ENCODE results near the gene PCGF5. TPM values are rescaled to one million over a fixed set of nuclear protein-coding genes. Genes with fewer than 3 reads are reported as not detected.

The PCGF5 gene
- total RNA-seq, 2 experiments from 2014 or later = 46.2 to 46.7 TPM

DNA sequence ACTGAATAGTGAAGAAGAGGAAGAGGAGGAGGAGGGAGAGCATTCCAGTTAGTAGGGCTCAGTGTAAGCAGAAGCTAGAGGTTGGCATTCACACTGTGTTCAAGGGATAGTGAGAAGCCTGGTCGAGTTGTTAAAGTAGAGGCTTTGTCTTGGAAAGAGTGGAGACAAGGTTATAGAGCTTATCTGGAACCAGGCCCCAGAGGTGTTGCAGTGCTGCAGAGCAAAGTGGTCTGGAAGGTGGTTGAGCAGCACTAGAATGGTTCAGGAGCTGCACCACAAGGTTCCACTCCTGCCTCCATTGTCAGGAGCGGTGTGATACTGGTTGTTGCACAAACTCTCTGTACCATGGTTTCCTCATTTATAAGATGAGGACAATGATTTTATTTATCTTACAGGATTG lies 8.8 kb upstream of the PCGF5 start:
- POLR2A ChIA-PET = interaction anchor here (2.7 kb wide), 1 partner anchor 48 kb away, joined by 9 read pairs; no protein-coding TSS in a partner anchor
- H3K4me1 Mint-ChIP-seq (ENCODE audit: low read depth) = peaks cover 24% of the 10 kb centered on the region
- peaks cover 2% of the 10 kb centered on the region for H3K36me3 Mint-ChIP-seq (ENCODE audit: low read depth)
- DNase-seq = no peak
- H3K9me3 Mint-ChIP-seq (ENCODE audit: insufficient read depth) = no peaks in the 10 kb centered on the region
- CTCF ChIA-PET = interaction anchor here (0.9 to 2.3 kb wide), 3 partner anchors 10 to 48 kb away, joined by 3 to 9 read pairs (median 4); no protein-coding TSS in a partner anchor
- H3K4me3 Mint-ChIP-seq = no peak overlapping the region
- no peak overlapping the region for H3K27ac Mint-ChIP-seq
- ATAC-seq = no peak
- H3K27me3 Mint-ChIP-seq (ENCODE audit: low read depth) = no peaks in the 10 kb centered on the region

DNA sequence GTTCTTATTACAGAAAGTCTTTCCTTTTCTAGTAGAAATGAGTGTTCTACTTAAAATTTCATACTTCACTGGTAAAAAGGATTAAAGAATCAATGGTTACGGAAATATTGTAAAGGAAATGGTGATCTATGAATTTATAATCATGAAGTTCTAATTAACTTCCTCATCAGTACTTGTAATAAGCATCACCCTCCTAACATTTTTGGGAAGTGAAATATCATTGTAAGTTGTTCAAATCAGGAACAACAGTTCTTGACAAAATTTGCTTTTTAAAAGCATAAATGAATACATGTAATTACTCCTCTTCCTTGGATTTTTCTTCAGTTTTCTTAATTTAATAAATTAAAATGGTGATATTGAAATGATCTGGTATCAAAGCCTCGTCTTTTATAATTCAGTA lies 5.6 kb upstream of the PCGF5 start:
- Mint-ChIP-seq H3K27me3 (ENCODE audit: low read depth) (no peaks in the 10 kb centered on the region), H3K27ac (no peak overlapping the region), H3K4me3 (no peak overlapping the region), H3K36me3 (ENCODE audit: low read depth) (no peaks in the 10 kb centered on the region), H3K4me1 (ENCODE audit: low read depth) (peaks cover 12% of the 10 kb centered on the region), H3K9me3 (ENCODE audit: insufficient read depth) (no peaks in the 10 kb centered on the region)
- POLR2A ChIA-PET = no interaction called here
- ATAC-seq (no peak), DNase-seq (no peak)
- CTCF ChIA-PET = interaction anchor here (1.4 kb wide), 1 partner anchor 14 kb away, joined by 4 read pairs; no protein-coding TSS in a partner anchor

DNA sequence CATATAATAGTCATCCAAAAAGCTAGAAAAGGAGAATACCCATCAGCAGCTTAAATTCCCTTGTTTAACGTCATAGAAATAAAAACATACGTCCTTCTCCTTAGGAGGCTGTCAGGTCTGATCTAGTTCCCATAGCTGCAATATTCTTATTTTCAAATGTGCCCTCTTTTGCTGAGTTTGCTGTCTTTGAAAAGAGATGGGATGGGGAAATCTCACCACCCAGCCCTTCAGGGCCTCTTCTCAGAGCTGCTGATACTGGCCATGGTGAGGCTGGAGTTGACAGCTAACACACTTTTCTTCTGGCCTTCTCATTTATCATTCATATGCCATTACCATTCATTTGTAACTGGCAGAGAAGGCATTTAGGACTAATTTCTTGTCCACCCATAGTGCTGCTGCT lies 5.1 kb upstream of the PCGF5 start:
- CTCF ChIA-PET = interaction anchor here (1.4 kb wide), 1 partner anchor 14 kb away, joined by 4 read pairs; no protein-coding TSS in a partner anchor
- Mint-ChIP-seq H3K4me1 (ENCODE audit: low read depth) (peaks cover 11% of the 10 kb centered on the region), H3K36me3 (ENCODE audit: low read depth) (no peaks in the 10 kb centered on the region), H3K27ac (no peak overlapping the region), H3K4me3 (no peak overlapping the region), H3K9me3 (ENCODE audit: insufficient read depth) (no peaks in the 10 kb centered on the region), H3K27me3 (ENCODE audit: low read depth) (no peaks in the 10 kb centered on the region)
- POLR2A ChIA-PET = no interaction called here
- DNase-seq (no peak), ATAC-seq (no peak)

DNA sequence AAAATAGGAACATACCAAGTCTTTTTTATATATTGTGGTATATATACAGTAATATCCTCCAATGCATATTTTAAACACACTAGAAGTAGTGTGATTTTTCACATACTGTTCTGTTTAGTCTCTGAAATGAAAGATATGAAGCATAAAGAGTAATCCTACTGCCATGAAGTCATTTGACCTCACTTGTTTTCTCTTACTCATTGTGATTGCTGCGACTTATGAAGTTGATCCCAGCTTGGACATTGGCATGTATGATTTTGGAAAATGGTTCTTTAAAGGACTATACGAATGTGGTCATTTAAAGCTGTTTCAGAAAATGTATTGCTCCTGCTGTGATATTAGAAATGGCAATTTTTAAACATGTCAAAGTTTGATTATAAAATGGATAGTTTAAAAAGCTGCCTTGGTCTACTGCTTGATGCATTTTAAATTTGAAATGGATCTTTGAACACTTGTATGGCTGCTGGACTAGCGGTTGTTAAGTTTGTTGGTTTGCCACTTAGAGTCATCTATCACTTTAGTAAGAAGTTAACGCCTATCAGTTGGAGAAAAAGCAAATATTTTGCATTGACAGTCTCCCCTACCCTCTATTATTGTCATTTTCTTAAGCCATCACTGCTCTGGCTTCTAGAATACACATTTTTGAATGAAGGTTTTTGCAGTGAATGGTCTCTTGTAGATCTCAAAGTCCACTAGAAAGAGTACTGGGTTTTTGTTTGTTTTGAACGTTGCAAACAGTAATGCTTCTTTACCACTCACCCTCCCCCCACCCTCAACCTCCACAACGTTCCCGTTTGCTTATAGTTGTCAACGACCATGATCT lies 881 bp upstream of the PCGF5 start:
- Mint-ChIP-seq H3K9me3 (ENCODE audit: insufficient read depth) (no peaks in the 10 kb centered on the region), H3K36me3 (ENCODE audit: low read depth) (peaks cover 20% of the 10 kb centered on the region), H3K4me3 (peak overlapping the region; percentile 70), H3K27ac (peak overlapping the region; percentile 78), H3K27me3 (ENCODE audit: low read depth) (no peaks in the 10 kb centered on the region), H3K4me1 (ENCODE audit: low read depth) (peaks cover 39% of the 10 kb centered on the region)
- DNase-seq = no peak
- CTCF ChIA-PET = interaction anchor here (1.8 to 3.0 kb wide), 4 partner anchors 14 to 213 kb away, joined by 5 to 17 read pairs (median 6); no protein-coding TSS in a partner anchor
- no peak for ATAC-seq
- POLR2A ChIA-PET = interaction anchor here (0.9 to 1.7 kb wide), 6 partner anchors 14 to 213 kb away, joined by 3 to 8 read pairs (median 4); no protein-coding TSS in a partner anchor

DNA sequence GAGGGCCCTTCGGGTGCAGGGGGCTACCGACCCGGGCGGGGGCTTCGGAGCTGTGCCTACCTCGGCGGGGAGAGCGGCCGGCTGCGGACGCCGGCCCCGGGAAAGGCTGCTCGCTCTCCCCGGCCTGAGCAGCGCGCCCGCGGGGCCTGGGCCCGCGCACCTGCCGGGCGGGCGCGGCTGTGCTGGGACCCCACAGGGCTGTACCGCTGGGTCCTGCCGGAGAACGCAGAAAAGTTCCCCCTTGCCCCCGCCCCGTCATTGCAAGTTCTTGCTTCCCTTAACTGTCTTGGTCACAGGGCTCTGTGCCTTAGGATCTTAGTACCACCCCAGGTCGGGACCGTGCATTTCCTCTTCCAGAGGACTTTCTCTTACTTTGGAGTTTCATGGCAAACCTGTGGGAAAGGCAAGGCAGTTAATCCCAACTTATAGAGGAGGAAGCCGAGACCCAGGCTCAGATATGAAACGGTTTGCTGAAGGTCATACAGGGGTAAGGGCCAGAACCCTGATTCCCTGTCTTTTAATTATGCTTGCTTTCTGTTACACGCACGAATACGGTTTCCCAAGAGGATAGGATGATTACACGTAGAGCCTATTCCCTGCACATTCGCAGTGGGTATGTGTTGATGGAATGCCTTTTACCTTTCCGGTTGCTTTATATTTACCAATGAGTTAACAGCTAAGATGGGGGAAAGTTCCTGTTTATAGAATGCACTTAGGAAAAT lies 652 bp downstream of the PCGF5 start:
- DNase-seq (peak; percentile 43), ATAC-seq (peak; percentile 45)
- H3K27me3 Mint-ChIP-seq (ENCODE audit: low read depth) = no peaks in the 10 kb centered on the region
- CTCF ChIA-PET = interaction anchor here (1.1 to 3.0 kb wide), 5 partner anchors 16 to 215 kb away, joined by 3 to 17 read pairs (median 6); no protein-coding TSS in a partner anchor
- peak overlapping the region; percentile 90 for H3K27ac Mint-ChIP-seq
- H3K4me3 Mint-ChIP-seq = peak overlapping the region; percentile 94
- peaks cover 23% of the 10 kb centered on the region for H3K36me3 Mint-ChIP-seq (ENCODE audit: low read depth)
- H3K9me3 Mint-ChIP-seq (ENCODE audit: insufficient read depth) = no peaks in the 10 kb centered on the region
- H3K4me1 Mint-ChIP-seq (ENCODE audit: low read depth) = peaks cover 47% of the 10 kb centered on the region
- POLR2A ChIA-PET = interaction anchor here (0.6 to 1.7 kb wide), 5 partner anchors 20 to 214 kb away, joined by 3 to 8 read pairs (median 4); no protein-coding TSS in a partner anchor

DNA sequence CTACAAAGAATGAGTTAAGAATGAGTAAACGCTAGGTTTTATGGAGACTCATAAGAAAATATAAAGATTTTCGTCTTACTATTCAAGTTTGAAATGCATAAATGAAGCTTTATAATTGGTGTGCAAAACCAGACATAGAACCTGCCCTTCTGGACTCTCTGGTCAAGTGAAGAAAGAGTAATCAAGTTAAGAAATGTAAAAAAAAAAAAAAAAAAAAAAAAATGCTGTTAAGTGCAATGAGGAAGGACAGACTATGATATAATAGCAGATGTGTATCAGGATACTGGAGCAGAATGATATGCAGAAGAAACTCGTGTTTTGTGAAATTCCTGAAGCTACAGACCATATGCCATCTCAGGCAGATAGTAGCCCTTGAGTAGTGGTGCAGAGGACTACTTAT lies 5.6 kb downstream of the PCGF5 start:
- Mint-ChIP-seq H3K4me1 (ENCODE audit: low read depth) (peaks cover 68% of the 10 kb centered on the region), H3K9me3 (ENCODE audit: insufficient read depth) (no peaks in the 10 kb centered on the region), H3K27me3 (ENCODE audit: low read depth) (no peaks in the 10 kb centered on the region), H3K4me3 (no peak overlapping the region), H3K36me3 (ENCODE audit: low read depth) (peaks cover 47% of the 10 kb centered on the region), H3K27ac (no peak overlapping the region)
- DNase-seq (no peak), ATAC-seq (no peak)
- ChIA-PET POLR2A (interaction anchor here (0.9 kb wide), 1 partner anchor 24 kb away, joined by 4 read pairs; no protein-coding TSS in a partner anchor), CTCF (interaction anchor here (1.2 to 3.5 kb wide), 4 partner anchors 15 to 220 kb away, joined by 3 to 16 read pairs (median 7); no protein-coding TSS in a partner anchor)

DNA sequence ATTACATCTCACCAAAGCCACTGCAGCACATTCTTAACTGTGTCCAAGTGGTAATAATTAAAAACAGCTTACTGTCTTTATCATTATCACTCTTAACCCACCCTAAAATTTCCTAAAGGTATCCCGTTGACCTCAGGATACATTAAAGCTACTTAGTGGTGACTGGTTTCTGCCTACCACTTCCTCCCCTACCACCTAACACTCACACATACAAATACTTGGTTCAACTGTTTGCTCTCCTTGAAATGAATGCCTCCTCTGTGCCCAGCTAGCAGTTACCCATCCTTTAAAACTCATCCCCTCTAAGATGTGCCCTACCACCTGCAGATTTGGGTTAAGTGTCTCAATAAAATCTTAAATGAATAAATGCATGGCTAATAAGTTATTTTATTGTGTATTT lies 7.1 kb downstream of the PCGF5 start:
- peak overlapping the region; percentile 69 for H3K27ac Mint-ChIP-seq

DNA sequence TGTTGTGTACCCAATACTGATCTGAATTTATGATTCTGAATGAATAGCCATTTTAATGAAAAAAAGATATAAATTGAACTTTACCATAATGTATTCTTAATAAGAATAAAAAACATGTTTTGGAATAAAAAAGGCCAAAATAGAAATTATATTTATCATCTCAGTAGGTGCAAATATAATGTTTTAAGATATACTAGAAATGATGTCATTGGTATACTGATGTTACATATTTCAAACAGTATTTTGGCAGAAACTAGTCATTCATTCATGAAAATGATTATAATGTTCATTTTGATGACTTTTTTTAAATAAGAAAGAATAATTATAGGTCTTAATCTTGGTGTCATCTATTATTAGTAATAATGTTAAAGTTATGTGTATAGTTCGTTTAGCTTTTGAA lies 9.2 kb downstream of the PCGF5 start:
- Mint-ChIP-seq H3K27ac (no peak overlapping the region), H3K9me3 (ENCODE audit: insufficient read depth) (no peaks in the 10 kb centered on the region), H3K4me3 (no peak overlapping the region), H3K27me3 (ENCODE audit: low read depth) (no peaks in the 10 kb centered on the region), H3K36me3 (ENCODE audit: low read depth) (peaks cover 28% of the 10 kb centered on the region), H3K4me1 (ENCODE audit: low read depth) (peaks cover 35% of the 10 kb centered on the region)
- DNase-seq = no peak
- POLR2A ChIA-PET = no interaction called here
- ATAC-seq = no peak
- CTCF ChIA-PET = interaction anchor here (3.0 kb wide), 1 partner anchor 223 kb away, joined by 13 read pairs; no protein-coding TSS in a partner anchor

More for the DNA sequence above, 7.1 kb downstream of the PCGF5 start:
- Mint-ChIP-seq H3K36me3 (ENCODE audit: low read depth) (peaks cover 39% of the 10 kb centered on the region), H3K27me3 (ENCODE audit: low read depth) (no peaks in the 10 kb centered on the region), H3K4me3 (peak overlapping the region; percentile 20), H3K9me3 (ENCODE audit: insufficient read depth) (no peaks in the 10 kb centered on the region), H3K4me1 (ENCODE audit: low read depth) (peaks cover 53% of the 10 kb centered on the region)
- ChIA-PET CTCF (interaction anchor here (0.8 to 3.5 kb wide), 8 partner anchors 13 to 221 kb away, joined by 3 to 16 read pairs (median 4); no protein-coding TSS in a partner anchor), POLR2A (interaction anchor here (1.1 kb wide), 1 partner anchor 11 kb away, joined by 4 read pairs; no protein-coding TSS in a partner anchor)
- ATAC-seq (peak; percentile 54), DNase-seq (no peak)

DNA sequence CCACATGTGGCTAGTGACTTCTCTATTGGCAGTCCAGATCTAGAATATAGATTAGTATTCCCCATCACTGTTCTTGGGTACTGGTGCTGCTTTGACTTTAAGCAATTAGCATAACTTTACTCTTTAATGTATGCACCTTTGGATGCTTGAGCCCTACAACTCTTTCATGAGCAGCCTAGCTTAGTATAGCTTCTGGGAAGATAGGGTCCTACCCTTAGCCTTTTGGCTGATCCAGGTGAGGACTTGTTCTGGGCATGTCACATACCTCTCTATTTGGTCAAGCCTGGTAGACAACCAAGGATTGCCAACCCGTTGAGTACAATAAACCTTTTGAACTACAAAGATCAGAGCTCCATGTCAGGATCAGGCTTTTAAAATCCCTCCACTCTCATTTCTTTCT lies 17.7 kb downstream of the PCGF5 start:
- peaks cover 28% of the 10 kb centered on the region for H3K36me3 Mint-ChIP-seq (ENCODE audit: low read depth)
- H3K4me3 Mint-ChIP-seq = no peak overlapping the region
- no peak overlapping the region for H3K27ac Mint-ChIP-seq
- H3K9me3 Mint-ChIP-seq (ENCODE audit: insufficient read depth) = no peaks in the 10 kb centered on the region
- ChIA-PET POLR2A (interaction anchor here (0.6 to 1.1 kb wide), 3 partner anchors 10 to 1186 kb away, joined by 3 to 5 read pairs (median 4); no protein-coding TSS in a partner anchor), CTCF (interaction anchor here (1.1 to 1.2 kb wide), 2 partner anchors 13 to 232 kb away, joined by 4 read pairs; no protein-coding TSS in a partner anchor)
- peaks cover 17% of the 10 kb centered on the region for H3K4me1 Mint-ChIP-seq (ENCODE audit: low read depth)
- H3K27me3 Mint-ChIP-seq (ENCODE audit: low read depth) = no peaks in the 10 kb centered on the region
- DNase-seq = no peak
- no peak for ATAC-seq

DNA sequence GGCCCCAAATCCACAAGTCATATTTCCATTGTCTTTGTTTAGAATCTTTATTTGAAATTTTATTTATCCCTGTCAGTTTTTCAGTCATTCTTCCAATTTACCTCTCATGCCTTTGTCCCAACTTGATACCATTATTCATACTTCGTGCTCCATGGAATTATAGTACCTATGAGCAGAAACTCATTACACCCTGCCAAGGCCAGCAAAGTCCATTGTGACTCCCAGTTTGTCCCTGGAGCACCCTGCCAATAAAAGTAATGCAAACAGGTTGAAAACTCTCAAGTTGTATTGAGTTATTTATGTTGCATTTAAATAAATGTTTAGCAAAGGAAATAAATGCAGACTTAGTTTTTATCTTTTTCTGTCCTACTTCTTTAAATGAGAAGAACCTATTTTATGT lies 19.3 kb downstream of the PCGF5 start:
- CTCF ChIA-PET = interaction anchor here (0.8 to 1.3 kb wide), 3 partner anchors 12 to 233 kb away, joined by 3 to 4 read pairs (median 4); no protein-coding TSS in a partner anchor
- no peak overlapping the region for H3K27ac Mint-ChIP-seq
- no peak for ATAC-seq
- no peak overlapping the region for H3K4me3 Mint-ChIP-seq
- DNase-seq = no peak
- no peaks in the 10 kb centered on the region for H3K9me3 Mint-ChIP-seq (ENCODE audit: insufficient read depth)
- POLR2A ChIA-PET = no interaction called here
- peaks cover 20% of the 10 kb centered on the region for H3K4me1 Mint-ChIP-seq (ENCODE audit: low read depth)
- H3K36me3 Mint-ChIP-seq (ENCODE audit: low read depth) = peaks cover 27% of the 10 kb centered on the region
- H3K27me3 Mint-ChIP-seq (ENCODE audit: low read depth) = no peaks in the 10 kb centered on the region

DNA sequence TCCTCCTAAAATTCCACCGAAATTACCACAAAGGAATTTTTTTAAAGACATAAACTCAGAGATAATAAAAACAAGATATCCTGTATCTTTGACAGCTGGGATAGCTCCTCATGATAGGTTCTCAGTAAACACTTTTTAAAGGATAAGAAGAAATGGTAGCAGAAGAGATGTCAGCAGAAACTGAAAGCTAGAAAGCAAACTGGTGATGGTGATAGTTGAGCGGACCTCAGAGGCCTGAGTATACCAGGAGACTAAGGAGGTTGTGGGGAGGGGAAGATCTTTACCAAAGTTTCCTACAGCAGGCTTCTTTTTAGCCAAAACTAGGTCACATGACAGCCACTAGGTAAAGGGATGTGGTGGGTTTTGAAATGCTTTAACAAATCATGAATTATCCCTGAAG lies 22.5 kb downstream of the PCGF5 start:
- peaks cover 11% of the 10 kb centered on the region for H3K36me3 Mint-ChIP-seq (ENCODE audit: low read depth)
- CTCF ChIA-PET = interaction anchor here (1.0 to 1.6 kb wide), 3 partner anchors 79 to 236 kb away, joined by 3 to 6 read pairs (median 4); no protein-coding TSS in a partner anchor
- DNase-seq = no peak
- H3K4me3 Mint-ChIP-seq = no peak overlapping the region
- H3K9me3 Mint-ChIP-seq (ENCODE audit: insufficient read depth) = no peaks in the 10 kb centered on the region
- peak overlapping the region; percentile 45 for H3K27ac Mint-ChIP-seq
- H3K4me1 Mint-ChIP-seq (ENCODE audit: low read depth) = peaks cover 20% of the 10 kb centered on the region
- ATAC-seq = peak; percentile 43
- H3K27me3 Mint-ChIP-seq (ENCODE audit: low read depth) = no peaks in the 10 kb centered on the region
- POLR2A ChIA-PET = no interaction called here

Data from activated CD8-positive, alpha-beta T cell treated with anti-CD3 and anti-CD28 coated beads, Interleukin-2, amount 10 ng/mL, durations not matched to agents 7 days and 5 days (primary cell).